ENCODE results near the gene FLT4.

The FLT4 gene

GRCh38 chr5:180641566-180641900, 7.9 kb downstream of the FLT4 start:
- no peak overlapping the region for H3K4me3 Mint-ChIP-seq
- peaks cover 41% of the 10 kb centered on the region for H3K27me3 Mint-ChIP-seq (ENCODE audit: low read depth)
- H3K27ac Mint-ChIP-seq, result no peak overlapping the region
- TF ChIP-seq CTCF (IDR thresholded peaks at IDR 0.05; ENCODE audit: unreplicated experiment in 3 of 3), result no peak
- H3K4me1 Mint-ChIP-seq, result no peaks in the 10 kb centered on the region
- H3K9me3 Mint-ChIP-seq, result no peaks in the 10 kb centered on the region
- no peaks in the 10 kb centered on the region for H3K36me3 Mint-ChIP-seq (ENCODE audit: low read depth)

- TF ChIP-seq CTCF (IDR thresholded peaks at IDR 0.05; ENCODE audit: unreplicated experiment in 3 of 3), result no peak
Observed at GRCh38 chr5:180640861-180641565, 8.4 kb downstream of the FLT4 start.

GRCh38 chr5:180640611-180640860, 8.9 kb downstream of the FLT4 start:
- no peak for TF ChIP-seq CTCF (IDR thresholded peaks at IDR 0.05; ENCODE audit: unreplicated experiment in 3 of 3)
- Mint-ChIP-seq H3K9me3 (no peaks in the 10 kb centered on the region), H3K4me3 (no peak overlapping the region), H3K27me3 (ENCODE audit: low read depth) (peaks cover 33% of the 10 kb centered on the region), H3K27ac (no peak overlapping the region), H3K36me3 (ENCODE audit: low read depth) (no peaks in the 10 kb centered on the region), H3K4me1 (no peaks in the 10 kb centered on the region)

More at GRCh38 chr5:180640861-180641565, 8.4 kb downstream of the FLT4 start:
- no peaks in the 10 kb centered on the region for H3K4me1 Mint-ChIP-seq
- H3K27ac Mint-ChIP-seq, result no peak overlapping the region
- H3K27me3 Mint-ChIP-seq (ENCODE audit: low read depth), result peaks cover 36% of the 10 kb centered on the region
- H3K36me3 Mint-ChIP-seq (ENCODE audit: low read depth), result no peaks in the 10 kb centered on the region
- no peaks in the 10 kb centered on the region for H3K9me3 Mint-ChIP-seq
- H3K4me3 Mint-ChIP-seq, result no peak overlapping the region

- Mint-ChIP-seq H3K9me3 (no peaks in the 10 kb centered on the region), H3K4me3 (no peak overlapping the region), H3K36me3 (ENCODE audit: low read depth) (no peaks in the 10 kb centered on the region), H3K27me3 (ENCODE audit: low read depth) (peaks cover 32% of the 10 kb centered on the region), H3K4me1 (no peaks in the 10 kb centered on the region), H3K27ac (no peak overlapping the region)
- TF ChIP-seq CTCF (IDR thresholded peaks at IDR 0.05; ENCODE audit: unreplicated experiment in 3 of 3), result no peak
Observed at GRCh38 chr5:180639741-180640610, 9.4 kb downstream of the FLT4 start.

- Mint-ChIP-seq H3K4me1 (peaks cover under 1% of the 10 kb centered on the region), H3K4me3 (no peak overlapping the region), H3K36me3 (ENCODE audit: low read depth) (no peaks in the 10 kb centered on the region), H3K9me3 (no peaks in the 10 kb centered on the region), H3K27ac (no peak overlapping the region), H3K27me3 (ENCODE audit: low read depth) (peaks cover 25% of the 10 kb centered on the region)
- no peak for TF ChIP-seq CTCF (IDR thresholded peaks at IDR 0.05; ENCODE audit: unreplicated experiment in 3 of 3)
Observed at GRCh38 chr5:180639287-180639686, 10.1 kb downstream of the FLT4 start.
